Spleen (tissue), 7 donors: Measurements from ENCODE around the gene EML3.

ENCODE experiments used
- CTCF ChIP-seq, 11 experiments: fragments of 200-600 bp in 7 of 11; fragments of 450-650 bp in 4 of 11; sonication (generic) in 4 of 11; IDR thresholded peaks in 8 of 11; conservative IDR thresholded peaks in 3 of 11; 1 replicate in 7 of 11; 2 replicates in 4 of 11; pipeline versions ENCODE4 v1.4.0 to v1.8.0; 2016 to 2021; ENCODE audit warnings: antibody characterized with exemption in 11 of 11, inconsistent platforms in 4 of 11, mild to moderate bottlenecking in 1 of 11
- POLR2A ChIP-seq, 3 donors: fragments of 450-650 bp; IDR thresholded peaks; one replicate each; pipeline ENCODE4 v1.5.1; 2017; ENCODE audit warnings: antibody characterized with exemption in 3 of 3, mild to moderate bottlenecking in 1 of 3
- POLR2AphosphoS5 ChIP-seq, 3 donors: sonication (generic); formaldehyde crosslinking; IDR thresholded peaks; one replicate each; pipeline ENCODE4 v1.5.1; 2017; ENCODE audit warnings: antibody characterized with exemption in 3 of 3
- donor health status: DM: no; HTN: no; CAD: no; lungs with moderate emphysema.
- donor health status: DM: no; HTN: no; CAD: no.
- donor health status: DM: no; HTN: no; CAD: no.

- no peak for TF ChIP-seq CTCF (IDR thresholded peaks at IDR 0.05 in 8 of 11, conservative IDR thresholded peaks at IDR 0.05 in 3 of 11)
- no peak for TF ChIP-seq POLR2A (IDR thresholded peaks at IDR 0.05)
- TF ChIP-seq POLR2AphosphoS5 (IDR thresholded peaks at IDR 0.05) = peak in 2 of 3 donors; percentile 3 to 66
Observed at GRCh38 chr11:62613291-62613778, 760 bp upstream of the EML3 start.
